Thyroid gland (tissue), 4 donors: Measurements from ENCODE around the gene ADGRG1. TPM values are rescaled to one million over a fixed set of nuclear protein-coding genes. Genes with fewer than 3 reads are reported as not detected.

Source experiments
- DNase-seq, 2 donors: peaks; one replicate each; pipeline ENCODE4 v3.0.0-alpha.2; 2019
- H3K27ac ChIP-seq, 3 donors: fragments of 200-600 bp; sonication (generic); 1 replicate in 2 of 3; 2 replicates in 1 of 3; pipeline ENCODE4 v1.5.1; 2016 to 2019; ENCODE audit warnings: mild to moderate bottlenecking in 1 of 3, moderate library complexity in 1 of 3
- H3K27me3 ChIP-seq: fragments of 200-600 bp; sonication (generic); one replicate; pipeline ENCODE4 v1.5.1; 2019
- H3K36me3 ChIP-seq, 2 donors: fragments of 200-600 bp; sonication (generic); one replicate each; pipeline ENCODE4 v1.5.1; 2016 to 2019
- H3K4me1 ChIP-seq, 2 donors: fragments of 200-600 bp; sonication (generic); one replicate each; pipeline ENCODE4 v1.5.1; 2017 to 2019
- H3K4me3 ChIP-seq, 3 donors: fragments of 200-600 bp; sonication (generic); replicated peaks in 1 of 3; 1 replicate in 2 of 3; 2 replicates in 1 of 3; pipeline ENCODE4 v1.5.1; 2016; ENCODE audit warnings: mild to moderate bottlenecking in 1 of 3
- H3K9me3 ChIP-seq: fragments of 200-600 bp; sonication (generic); one replicate; pipeline ENCODE4 v1.5.1; 2017
- CTCF ChIP-seq, 6 experiments: fragments of 200-600 bp in 3 of 6; fragments of 450-650 bp in 3 of 6; sonication (generic) in 3 of 6; IDR thresholded peaks; one replicate each; pipeline ENCODE4 v1.5.1; 2016 to 2019; ENCODE audit warnings: antibody characterized with exemption in 6 of 6, mild to moderate bottlenecking in 2 of 6, inconsistent platforms in 1 of 6, moderate library complexity in 1 of 6
- POLR2A ChIP-seq, 2 donors: fragments of 450-650 bp; IDR thresholded peaks; one replicate each; pipeline ENCODE4 v1.6.1; 2017; ENCODE audit warnings: antibody characterized with exemption in 2 of 2, mild to moderate bottlenecking in 2 of 2, moderate library complexity in 1 of 2
- WGBS, 2 donors: methylation state at CpG; one replicate each; pipeline ENCODE4 v1.1.5; 2017; 5-methylcytosine and 5-hydroxymethylcytosine counted together
- intact Hi-C: fragments of 100-400 bp; cut with DNase I; formaldehyde crosslinking; loops from one replicate; pipeline ENCODE4 v1.15.1; 2023
- total RNA-seq, 4 donors: library from RNA; depleted of rRNA; stranded (reverse); fragments of >200 nt; gene quantifications; one replicate each; pipeline ENCODE4 v1.2.3, GENCODE V29; 2016

Gene ADGRG1
- total RNA-seq, 4 donors from 2014 or later: 120 to 295 (median 239) TPM

- Histone ChIP-seq H3K9me3 (no peaks in the 10 kb centered on the region), H3K36me3 (no peaks in the 10 kb centered on the region), H3K4me3 (no peak overlapping the region), H3K4me1 (peaks cover 7 to 34% of the 10 kb centered on the region in 2 donors), H3K27me3 (no peaks in the 10 kb centered on the region), H3K27ac (no peak overlapping the region)
- TF ChIP-seq CTCF (IDR thresholded peaks at IDR 0.05) (no peak), POLR2A (IDR thresholded peaks at IDR 0.05) (no peak)
- intact Hi-C loops: no loop called here
- DNase-seq: no peak
- 92 to 94% methylated on average over 8 of the region's 8 CpGs for WGBS, 2 donors
Observed at GRCh38 chr16:57608462-57609113, 19.8 kb upstream of the ADGRG1 start.

GRCh38 chr16:57609541-57610401 is 18.7 kb upstream of the ADGRG1 start:
- H3K4me3 ChIP-seq: no peak overlapping the region
- peak overlapping the region; percentile 2 to 46 (median 15) for H3K27ac ChIP-seq
- H3K9me3 ChIP-seq: no peaks in the 10 kb centered on the region
- no peaks in the 10 kb centered on the region for H3K36me3 ChIP-seq
- TF ChIP-seq CTCF (IDR thresholded peaks at IDR 0.05): peak in 2 of 6 experiments; percentile 25 to 27
- TF ChIP-seq POLR2A (IDR thresholded peaks at IDR 0.05): no peak
- peak; percentile 37 to 56 for DNase-seq
- 24 to 48% methylated on average over 12 of the region's 12 CpGs for WGBS, 2 donors
- intact Hi-C loops: no loop called here
- peaks cover 7 to 27% of the 10 kb centered on the region in 2 donors for H3K4me1 ChIP-seq
- H3K27me3 ChIP-seq: no peaks in the 10 kb centered on the region

- WGBS, 2 donors: 59 to 62% methylated on average over 4 of the region's 4 CpGs
- no peak for DNase-seq
- peaks cover 3 to 24% of the 10 kb centered on the region in 2 donors for H3K4me1 ChIP-seq
- intact Hi-C loops: no loop called here
- H3K36me3 ChIP-seq: no peaks in the 10 kb centered on the region
- no peak overlapping the region for H3K4me3 ChIP-seq
- H3K27ac ChIP-seq: peak overlapping the region in 1 of 3 donors; percentile 38
- no peaks in the 10 kb centered on the region for H3K27me3 ChIP-seq
- H3K9me3 ChIP-seq: no peaks in the 10 kb centered on the region
- TF ChIP-seq CTCF (IDR thresholded peaks at IDR 0.05) (no peak), POLR2A (IDR thresholded peaks at IDR 0.05) (no peak)
Observed at GRCh38 chr16:57610611-57611010, 17.8 kb upstream of the ADGRG1 start.

GRCh38 chr16:57611181-57611580 is 17.2 kb upstream of the ADGRG1 start:
- WGBS, 2 donors: 70 to 85% methylated on average over 3 of the region's 3 CpGs
- no peaks in the 10 kb centered on the region for H3K36me3 ChIP-seq
- H3K4me3 ChIP-seq: no peak overlapping the region

More at GRCh38 chr16:57611181-57611580, 17.2 kb upstream of the ADGRG1 start:
- DNase-seq: no peak
- TF ChIP-seq CTCF (IDR thresholded peaks at IDR 0.05) (no peak), POLR2A (IDR thresholded peaks at IDR 0.05) (no peak)
- no peaks in the 10 kb centered on the region for H3K9me3 ChIP-seq
- H3K27me3 ChIP-seq: no peaks in the 10 kb centered on the region
- H3K4me1 ChIP-seq: peaks cover 3 to 24% of the 10 kb centered on the region in 2 donors
- H3K27ac ChIP-seq: peak overlapping the region in 1 of 3 donors; percentile 38
- intact Hi-C loops: no loop called here
